ENCODE results near the gene ANKRD39. TPM values are rescaled to one million over a fixed set of nuclear protein-coding genes. Genes with fewer than 3 reads are reported as not detected.

Gene ANKRD39
- total RNA-seq, 1 donor from 2014 or later, result 31.9 TPM

DNA sequence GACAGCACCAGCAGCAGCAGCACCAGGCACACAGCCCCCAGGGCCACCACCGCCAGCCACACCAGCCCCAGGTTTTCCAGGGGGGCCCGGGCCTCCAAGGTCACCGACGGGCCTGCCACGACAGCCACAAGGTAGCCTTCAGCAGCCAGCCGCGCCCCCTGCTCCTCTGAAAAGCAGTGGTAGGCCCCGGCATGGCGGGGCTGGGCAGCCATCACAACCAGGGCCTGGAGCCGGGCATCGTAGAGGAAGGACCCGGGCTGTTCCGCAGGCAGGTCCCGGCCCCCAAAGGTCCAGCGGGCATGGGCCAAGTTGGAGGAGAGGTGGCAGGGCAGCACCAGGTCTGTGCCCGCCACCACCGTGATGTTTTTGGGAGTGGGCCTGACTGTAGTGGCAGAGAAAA is 3.3 kb upstream of the ANKRD39 start:
- H3K4me3 ChIP-seq (ENCODE audit: low read depth, low read length), result no peak overlapping the region
- no peak for DNase-seq (ENCODE audit: low read depth)
- TF ChIP-seq, protein P1, sequence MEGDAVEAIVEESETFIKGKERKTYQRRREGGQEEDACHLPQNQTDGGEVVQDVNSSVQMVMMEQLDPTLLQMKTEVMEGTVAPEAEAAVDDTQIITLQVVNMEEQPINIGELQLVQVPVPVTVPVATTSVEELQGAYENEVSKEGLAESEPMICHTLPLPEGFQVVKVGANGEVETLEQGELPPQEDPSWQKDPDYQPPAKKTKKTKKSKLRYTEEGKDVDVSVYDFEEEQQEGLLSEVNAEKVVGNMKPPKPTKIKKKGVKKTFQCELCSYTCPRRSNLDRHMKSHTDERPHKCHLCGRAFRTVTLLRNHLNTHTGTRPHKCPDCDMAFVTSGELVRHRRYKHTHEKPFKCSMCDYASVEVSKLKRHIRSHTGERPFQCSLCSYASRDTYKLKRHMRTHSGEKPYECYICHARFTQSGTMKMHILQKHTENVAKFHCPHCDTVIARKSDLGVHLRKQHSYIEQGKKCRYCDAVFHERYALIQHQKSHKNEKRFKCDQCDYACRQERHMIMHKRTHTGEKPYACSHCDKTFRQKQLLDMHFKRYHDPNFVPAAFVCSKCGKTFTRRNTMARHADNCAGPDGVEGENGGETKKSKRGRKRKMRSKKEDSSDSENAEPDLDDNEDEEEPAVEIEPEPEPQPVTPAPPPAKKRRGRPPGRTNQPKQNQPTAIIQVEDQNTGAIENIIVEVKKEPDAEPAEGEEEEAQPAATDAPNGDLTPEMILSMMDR (conservative IDR thresholded peaks at IDR 0.05; ENCODE audit: low read depth, low read length), result no peak

DNA sequence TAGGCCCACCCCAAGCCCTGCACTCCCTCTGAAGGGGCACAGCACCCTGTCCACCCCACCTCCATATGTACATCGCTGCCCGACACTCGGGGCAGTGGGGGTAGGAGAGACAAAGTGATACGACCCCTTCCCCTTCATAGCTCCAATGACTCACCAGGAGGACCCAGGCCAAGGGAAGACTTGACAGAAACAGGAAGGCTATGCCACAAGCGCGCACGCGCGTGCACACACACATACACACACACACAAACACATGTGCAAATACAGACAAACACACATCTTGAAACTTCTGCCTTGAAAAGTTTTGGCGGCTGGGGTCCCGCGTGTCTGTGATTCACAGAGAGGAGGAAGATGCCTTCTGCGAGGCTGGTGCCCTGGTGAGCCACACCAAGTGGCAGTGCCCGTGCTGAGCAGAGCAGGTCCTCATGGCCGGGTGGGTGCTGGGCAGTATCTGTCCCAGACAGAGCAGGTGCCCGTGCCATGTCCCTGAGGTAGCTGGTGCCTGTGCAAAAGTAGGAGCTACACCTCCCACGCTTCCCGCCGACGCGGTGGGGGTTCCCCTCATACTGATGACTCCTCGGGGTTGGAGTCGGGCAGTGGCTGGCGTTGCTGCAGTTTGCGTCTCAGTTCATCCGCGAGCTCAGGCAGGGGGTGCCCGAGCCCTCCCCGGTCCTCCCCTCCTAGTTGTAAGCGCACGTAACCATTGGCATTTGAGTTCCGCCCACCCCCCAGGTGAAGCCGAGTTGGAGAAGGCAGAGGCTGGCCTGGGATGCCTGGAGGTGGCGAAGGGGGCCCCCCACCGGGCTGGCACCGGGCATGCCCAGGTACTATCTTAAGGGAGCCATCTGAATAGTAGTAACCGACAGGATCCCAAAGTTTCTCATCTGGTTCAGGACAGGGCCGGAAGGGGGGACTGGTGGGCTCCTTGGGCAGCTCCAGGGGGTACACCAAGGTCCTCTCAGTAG is 2.5 kb upstream of the ANKRD39 start:
- TF ChIP-seq, protein P1 (conservative IDR thresholded peaks at IDR 0.05; ENCODE audit: low read depth, low read length), result no peak
- no peak overlapping the region for H3K4me3 ChIP-seq (ENCODE audit: low read depth, low read length)
- no peak for DNase-seq (ENCODE audit: low read depth)

- no peak for DNase-seq (ENCODE audit: low read depth)
- TF ChIP-seq, protein P1 (conservative IDR thresholded peaks at IDR 0.05; ENCODE audit: low read depth, low read length), result no peak
Observed at GRCh38 chr2:96859681-96860064, 1.9 kb upstream of the ANKRD39 start.

DNA sequence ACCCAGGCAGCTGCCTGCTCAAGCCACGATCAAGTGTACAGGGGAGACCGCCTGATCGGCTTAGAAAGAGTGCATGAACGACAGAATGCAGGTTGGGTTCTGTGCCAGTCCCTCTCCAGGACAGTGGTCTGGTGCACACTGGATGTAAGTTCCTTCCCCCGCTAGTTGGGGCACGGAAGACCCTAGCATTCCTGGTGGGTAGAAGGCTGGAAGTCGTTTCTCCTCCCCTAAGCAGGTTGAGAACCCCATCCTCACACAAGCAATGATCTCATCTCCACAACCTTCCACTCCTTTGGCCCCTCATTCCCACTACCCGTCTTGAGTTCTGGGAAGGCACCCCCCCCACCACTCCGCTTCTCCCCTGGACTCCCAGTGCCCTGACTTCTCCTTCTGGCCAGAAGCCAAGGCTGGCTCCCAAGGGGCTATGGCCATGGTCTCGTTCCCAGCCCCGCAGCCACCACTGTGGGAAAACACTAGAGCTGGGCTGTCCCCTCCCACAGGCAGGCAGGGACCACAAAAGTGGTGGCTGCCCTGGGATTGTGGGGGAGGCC is 1.4 kb upstream of the ANKRD39 start:
- TF ChIP-seq, protein P1 (conservative IDR thresholded peaks at IDR 0.05; ENCODE audit: low read depth, low read length), result no peak
- no peak for DNase-seq (ENCODE audit: low read depth)
- H3K4me3 ChIP-seq (ENCODE audit: low read depth, low read length), result no peak overlapping the region

More at GRCh38 chr2:96859681-96860064, 1.9 kb upstream of the ANKRD39 start:
- no peak overlapping the region for H3K4me3 ChIP-seq (ENCODE audit: low read depth, low read length)

- DNase-seq (ENCODE audit: low read depth), result no peak
- H3K4me3 ChIP-seq (ENCODE audit: low read depth, low read length), result peak overlapping the region; percentile 91
- TF ChIP-seq, protein P1 (conservative IDR thresholded peaks at IDR 0.05; ENCODE audit: low read depth, low read length), result no peak
Observed at GRCh38 chr2:96856776-96857666, 795 bp downstream of the ANKRD39 start.

- TF ChIP-seq, protein P1 (conservative IDR thresholded peaks at IDR 0.05; ENCODE audit: low read depth, low read length), result no peak
- H3K4me3 ChIP-seq (ENCODE audit: low read depth, low read length), result no peak overlapping the region
- DNase-seq (ENCODE audit: low read depth), result no peak
Observed at GRCh38 chr2:96853321-96853720, 4.5 kb downstream of the ANKRD39 start.

All from epithelial cell of proximal tubule (primary cell).